OCI-LY3 (cell line): ENCODE measurements around the gene MAN1B1.

ENCODE experiments used
- H2AFZ ChIP-seq: fragments of 200-600, 300-600 bp; shearing (Covaris generic); 2 replicates; pipeline ENCODE4 v1.6.0; 2014; ENCODE audit warnings: antibody characterized with exemption, low read depth, low read length
- H3K27ac ChIP-seq: fragments of 200-600, 300-600 bp; sonication (generic); 2 replicates; pipeline ENCODE4 v1.5.1; 2014; ENCODE audit warnings: mild to moderate bottlenecking, low read length, moderate library complexity, mixed read lengths
- H3K27me3 ChIP-seq: fragments of 200-600, 300-600 bp; sonication (generic); 2 replicates; pipeline ENCODE4 v1.6.1; 2014; ENCODE audit warnings: low read depth, low read length, mixed read lengths
- H3K36me3 ChIP-seq: fragments of 200-600, 300-600 bp; sonication (generic); replicated peaks from 2 replicates; pipeline ENCODE3; 2014; ENCODE audit warnings: low read depth, low read length, mixed read lengths
- H3K4me1 ChIP-seq: fragments of 300-600, 200-600 bp; sonication (generic); 2 replicates; pipeline ENCODE4 v1.6.1; 2014; ENCODE audit warnings: low read length, mixed read lengths
- H3K4me2 ChIP-seq: fragments of 200-600, 300-600 bp; sonication (generic); 2 replicates; pipeline ENCODE4 v1.6.1; 2014; ENCODE audit warnings: low read length, mixed read lengths
- H3K4me3 ChIP-seq: fragments of 300-600, 200-600 bp; sonication (generic); 2 replicates; pipeline ENCODE4 v1.5.1; 2014; ENCODE audit warnings: antibody characterized with exemption, mild to moderate bottlenecking, low read length, moderate library complexity
- H3K79me2 ChIP-seq: fragments of 300-600, 200-600 bp; shearing (Covaris generic); 2 replicates; pipeline ENCODE4 v1.6.1; 2014; ENCODE audit warnings: mild to moderate bottlenecking, low read length, mixed read lengths
- H3K9ac ChIP-seq: fragments of 300-600, 200-600 bp; shearing (Covaris generic); 2 replicates; pipeline ENCODE4 v1.6.0; 2014; ENCODE audit warnings: mild to moderate bottlenecking, low read length, moderate library complexity
- H3K9me3 ChIP-seq: fragments of 200-600, 300-600 bp; shearing (Covaris generic); 2 replicates; pipeline ENCODE4 v1.6.1; 2014; ENCODE audit warnings: low read length, mixed read lengths; ENCODE audit not compliant: insufficient read depth
- H4K20me1 ChIP-seq: fragments of 200-600, 300-600 bp; sonication (generic); 2 replicates; pipeline ENCODE4 v1.6.1; 2016; ENCODE audit warnings: low read length, mixed read lengths; ENCODE audit not compliant: insufficient read depth
- CTCF ChIP-seq: fragments of 200-600, 300-600 bp; sonication (generic); IDR thresholded peaks from 2 replicates; pipeline ENCODE4 v1.5.1; 2014; ENCODE audit warnings: antibody characterized with exemption, low read length, low read depth
- EZH2phosphoT487 ChIP-seq: fragments of 200-600 bp; shearing (Covaris generic); IDR thresholded peaks from 2 replicates; pipeline ENCODE4 v1.6.1; 2018; ENCODE audit warnings: antibody characterized with exemption, mixed run types, low read depth

The MAN1B1 gene

GRCh38 chr9:137044037-137044436, 42.7 kb upstream of the MAN1B1 start:
- H3K4me2 ChIP-seq, result no peak overlapping the region
- H4K20me1 ChIP-seq, result 0 out of 2 replicates have a peak, but pooled peaks cover 9% of the 10 kb centered on the region

GRCh38 chr9:137044502-137045177, 42.1 kb upstream of the MAN1B1 start:
- Histone ChIP-seq H3K36me3 (no peaks in the 10 kb centered on the region), H3K4me3 (no peak overlapping the region), H3K27ac (no peak overlapping the region), H4K20me1 (0 out of 2 replicates have a peak, but pooled peaks cover 9% of the 10 kb centered on the region), H2AFZ (no peak overlapping the region), H3K4me1 (peaks cover 3% of the 10 kb centered on the region; the same call in 1 of the 2 replicates), H3K4me2 (no peak overlapping the region), H3K9me3 (no peaks in the 10 kb centered on the region), H3K9ac (no peak overlapping the region), H3K27me3 (peaks cover 24% of the 10 kb centered on the region), H3K79me2 (no peaks in the 10 kb centered on the region)
- no peak for TF ChIP-seq CTCF
- no peak for TF ChIP-seq EZH2phosphoT487

More at GRCh38 chr9:137044037-137044436, 42.7 kb upstream of the MAN1B1 start:
- Histone ChIP-seq H3K27me3 (peaks cover 28% of the 10 kb centered on the region), H3K9ac (no peak overlapping the region), H2AFZ (no peak overlapping the region), H3K4me1 (peaks cover 3% of the 10 kb centered on the region; the same call in 1 of the 2 replicates), H3K4me3 (no peak overlapping the region), H3K9me3 (no peaks in the 10 kb centered on the region), H3K27ac (no peak overlapping the region), H3K79me2 (no peaks in the 10 kb centered on the region), H3K36me3 (no peaks in the 10 kb centered on the region)
- TF ChIP-seq CTCF, result no peak
- TF ChIP-seq EZH2phosphoT487, result no peak

- H2AFZ ChIP-seq, result no peak overlapping the region
These were observed 41.3 kb upstream of the MAN1B1 start for GRCh38 chr9:137045294-137046087.

More at GRCh38 chr9:137045294-137046087, 41.3 kb upstream of the MAN1B1 start:
- peaks cover 3% of the 10 kb centered on the region; the same call in 1 of the 2 replicates for H3K4me1 ChIP-seq
- no peak overlapping the region for H3K4me3 ChIP-seq
- no peak overlapping the region for H3K9ac ChIP-seq
- H3K27ac ChIP-seq, result no peak overlapping the region
- H3K79me2 ChIP-seq, result no peaks in the 10 kb centered on the region
- TF ChIP-seq CTCF (no peak), EZH2phosphoT487 (no peak)
- no peaks in the 10 kb centered on the region for H3K9me3 ChIP-seq
- H4K20me1 ChIP-seq, result 0 out of 2 replicates have a peak, but pooled peaks cover 9% of the 10 kb centered on the region
- peaks cover 27% of the 10 kb centered on the region for H3K27me3 ChIP-seq
- H3K36me3 ChIP-seq, result no peaks in the 10 kb centered on the region
- H3K4me2 ChIP-seq, result no peak overlapping the region
